Hepatocyte (in vitro differentiated cells): ENCODE measurements around the gene ABCF1. TPM values are rescaled to one million over a fixed set of nuclear protein-coding genes. Genes with fewer than 3 reads are reported as not detected.

Experiments
- DNase-seq: peaks from one replicate; pipeline ENCODE4 v3.0.0-alpha.2; 2016; ENCODE audit warnings: low spot score
- H2AFZ ChIP-seq: fragments of 200-600 bp; sonication (generic); 2 replicates; pipeline ENCODE4 v1.6.0; 2016; ENCODE audit warnings: antibody characterized with exemption, mild to moderate bottlenecking
- H3K27ac ChIP-seq: fragments of 200-600 bp; sonication (generic); 2 replicates; pipeline ENCODE4 v1.5.1; 2016; ENCODE audit warnings: mild to moderate bottlenecking
- H3K27me3 ChIP-seq: fragments of 200-600 bp; sonication (generic); 2 replicates; pipeline ENCODE4 v1.6.1; 2016
- H3K36me3 ChIP-seq: fragments of 200-600 bp; sonication (generic); replicated peaks from 2 replicates; pipeline ENCODE4 v1.5.1; 2016; ENCODE audit warnings: low read depth; ENCODE audit not compliant: insufficient read depth
- H3K4me1 ChIP-seq: fragments of 200-600 bp; sonication (generic); 2 replicates; pipeline ENCODE4 v1.5.1; 2016; ENCODE audit warnings: mild to moderate bottlenecking, moderate library complexity; ENCODE audit not compliant: insufficient read depth
- H3K4me2 ChIP-seq: fragments of 200-600 bp; sonication (generic); 2 replicates; pipeline ENCODE4 v1.6.0; 2016
- H3K4me3 ChIP-seq: fragments of 200-600 bp; sonication (generic); 2 replicates; pipeline ENCODE4 v1.5.1; 2016; ENCODE audit warnings: mild to moderate bottlenecking
- H3K79me2 ChIP-seq: fragments of 200-600 bp; sonication (generic); 2 replicates; pipeline ENCODE4 v1.6.0; 2017; ENCODE audit warnings: mild to moderate bottlenecking
- H3K9me2 ChIP-seq: fragments of 200-600 bp; sonication (generic); replicated peaks from 2 replicates; pipeline ENCODE4 v1.6.0; 2017; ENCODE audit warnings: mild to moderate bottlenecking; ENCODE audit not compliant: insufficient read depth
- H3K9me3 ChIP-seq: fragments of 200-600 bp; sonication (generic); 2 replicates; pipeline ENCODE4 v1.5.1; 2016; ENCODE audit warnings: low read depth, mild to moderate bottlenecking
- H4K20me1 ChIP-seq: fragments of 200-600 bp; sonication (generic); 2 replicates; pipeline ENCODE4 v1.6.0; 2016; ENCODE audit warnings: mild to moderate bottlenecking; ENCODE audit not compliant: insufficient read depth, poor library complexity, severe bottlenecking
- EZH2 ChIP-seq: fragments of 200-600 bp; sonication (generic); IDR thresholded peaks from 2 replicates; pipeline ENCODE4 v1.6.1; 2016; ENCODE audit warnings: antibody characterized with exemption, mild to moderate bottlenecking, borderline replicate concordance
- EZH2phosphoT487 ChIP-seq: fragments of 200-600 bp; sonication (generic); IDR thresholded peaks from one replicate; pipeline ENCODE4 v1.6.1; 2018; ENCODE audit warnings: antibody characterized with exemption, mild to moderate bottlenecking, low read depth, moderate library complexity; ENCODE audit not compliant: unreplicated experiment, severe bottlenecking
- WGBS: methylation state at CpG from one replicate; pipeline ENCODE4 v1.1.6; 2016; ENCODE audit warnings: low lambda C conversion rate; ENCODE audit errors: missing lambda C conversion rate; 5-methylcytosine and 5-hydroxymethylcytosine counted together
- polyA plus RNA-seq: library from polyadenylated mRNA; unstranded; fragments of >200 nt; fragmentation: Nextera tagmentation; extraction: Ambion mirVana; gene quantifications from 2 replicates; pipeline ENCODE4 v1.2.1, GENCODE V29; 2016
- total RNA-seq: library from RNA; depleted of rRNA; stranded (reverse); fragments of >200 nt; gene quantifications from 2 replicates; pipeline ENCODE4 v1.2.3, GENCODE V29; 2014
- TF ChIP-seq, protein P1 (sequence below): fragments of 200-600 bp; sonication (generic); IDR thresholded peaks from 2 replicates; pipeline ENCODE4 v1.5.1; 2016; ENCODE audit warnings: antibody characterized with exemption, mild to moderate bottlenecking; ENCODE audit not compliant: poor library complexity

ABCF1 gene
- total and polyA plus RNA-seq, 2 experiments from 2014 or later, result 36.5 to 62.0 TPM

- H3K9me3 ChIP-seq, result no peaks in the 10 kb centered on the region
- peaks cover 5% of the 10 kb centered on the region for H3K4me1 ChIP-seq
- H3K79me2 ChIP-seq, result peaks cover 27% of the 10 kb centered on the region
- H3K27me3 ChIP-seq, result no peaks in the 10 kb centered on the region
- no peak overlapping the region for H3K4me2 ChIP-seq
- DNase-seq, result no peak
- peaks cover 14% of the 10 kb centered on the region for H4K20me1 ChIP-seq
- H2AFZ ChIP-seq, result no peak overlapping the region
- H3K36me3 ChIP-seq, result no peaks in the 10 kb centered on the region
- H3K4me3 ChIP-seq, result no peak overlapping the region
- no peaks in the 10 kb centered on the region for H3K9me2 ChIP-seq
- 98% methylated on average over 14 of the region's 14 CpGs for WGBS
- TF ChIP-seq EZH2, result no peak
- TF ChIP-seq EZH2phosphoT487, result no peak
- no peak overlapping the region for H3K27ac ChIP-seq
Observed at GRCh38 chr6:30562470-30563425, 8.5 kb upstream of the ABCF1 start.

- 100% methylated on average over 1 of the region's 1 CpG for WGBS
- Histone ChIP-seq H3K27me3 (no peaks in the 10 kb centered on the region), H3K9me2 (no peaks in the 10 kb centered on the region), H2AFZ (no peak overlapping the region), H3K79me2 (peaks cover 13% of the 10 kb centered on the region), H3K27ac (no peak overlapping the region), H3K4me3 (no peak overlapping the region), H3K9me3 (no peaks in the 10 kb centered on the region), H3K36me3 (no peaks in the 10 kb centered on the region), H3K4me1 (no peaks in the 10 kb centered on the region), H3K4me2 (no peak overlapping the region), H4K20me1 (peaks cover 1% of the 10 kb centered on the region)
- TF ChIP-seq, protein P1, sequence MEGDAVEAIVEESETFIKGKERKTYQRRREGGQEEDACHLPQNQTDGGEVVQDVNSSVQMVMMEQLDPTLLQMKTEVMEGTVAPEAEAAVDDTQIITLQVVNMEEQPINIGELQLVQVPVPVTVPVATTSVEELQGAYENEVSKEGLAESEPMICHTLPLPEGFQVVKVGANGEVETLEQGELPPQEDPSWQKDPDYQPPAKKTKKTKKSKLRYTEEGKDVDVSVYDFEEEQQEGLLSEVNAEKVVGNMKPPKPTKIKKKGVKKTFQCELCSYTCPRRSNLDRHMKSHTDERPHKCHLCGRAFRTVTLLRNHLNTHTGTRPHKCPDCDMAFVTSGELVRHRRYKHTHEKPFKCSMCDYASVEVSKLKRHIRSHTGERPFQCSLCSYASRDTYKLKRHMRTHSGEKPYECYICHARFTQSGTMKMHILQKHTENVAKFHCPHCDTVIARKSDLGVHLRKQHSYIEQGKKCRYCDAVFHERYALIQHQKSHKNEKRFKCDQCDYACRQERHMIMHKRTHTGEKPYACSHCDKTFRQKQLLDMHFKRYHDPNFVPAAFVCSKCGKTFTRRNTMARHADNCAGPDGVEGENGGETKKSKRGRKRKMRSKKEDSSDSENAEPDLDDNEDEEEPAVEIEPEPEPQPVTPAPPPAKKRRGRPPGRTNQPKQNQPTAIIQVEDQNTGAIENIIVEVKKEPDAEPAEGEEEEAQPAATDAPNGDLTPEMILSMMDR, result no peak
- TF ChIP-seq EZH2 (no peak), EZH2phosphoT487 (no peak)
- no peak for DNase-seq
Observed at GRCh38 chr6:30564114-30564513, 7.1 kb upstream of the ABCF1 start.

DNA sequence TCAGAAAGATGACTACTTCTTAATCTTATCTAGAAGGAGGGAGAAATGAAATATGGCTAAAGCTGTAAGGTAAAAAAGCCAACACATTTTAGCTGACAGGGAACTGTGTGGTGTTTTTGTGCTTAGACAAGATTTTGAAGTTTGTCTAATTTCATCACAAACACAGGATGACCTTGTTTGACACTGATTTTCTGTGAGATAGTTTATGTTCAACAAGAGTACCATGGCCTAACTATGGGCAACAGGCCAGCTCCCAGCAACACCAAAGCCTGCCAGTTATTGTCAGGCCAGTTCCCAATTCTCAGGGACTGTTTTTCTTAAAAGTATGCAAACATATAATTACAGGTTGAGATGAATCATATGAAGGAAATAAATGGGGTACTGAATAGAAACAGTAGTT, 5.5 kb upstream of the ABCF1 start:
- peaks cover 2% of the 10 kb centered on the region for H3K79me2 ChIP-seq
- H3K4me2 ChIP-seq, result no peak overlapping the region

GRCh38 chr6:30568245-30568644, 3.0 kb upstream of the ABCF1 start:
- no peak for TF ChIP-seq EZH2
- TF ChIP-seq, protein P1, result no peak
- no peak for TF ChIP-seq EZH2phosphoT487
- no peaks in the 10 kb centered on the region for H3K27me3 ChIP-seq
- no peaks in the 10 kb centered on the region for H3K9me2 ChIP-seq
- H3K9me3 ChIP-seq, result no peaks in the 10 kb centered on the region
- peaks cover 17% of the 10 kb centered on the region for H3K4me1 ChIP-seq
- H3K4me2 ChIP-seq, result no peak overlapping the region
- no peak overlapping the region for H2AFZ ChIP-seq
- peaks cover 13% of the 10 kb centered on the region for H4K20me1 ChIP-seq
- H3K27ac ChIP-seq, result no peak overlapping the region
- no peaks in the 10 kb centered on the region for H3K36me3 ChIP-seq
- WGBS, result 76% methylated on average over 3 of the region's 3 CpGs
- H3K4me3 ChIP-seq, result no peak overlapping the region
- H3K79me2 ChIP-seq, result peaks cover 14% of the 10 kb centered on the region
- DNase-seq, result no peak

More for the DNA sequence above, 5.5 kb upstream of the ABCF1 start:
- Histone ChIP-seq H3K4me3 (no peak overlapping the region), H3K4me1 (peaks cover 6% of the 10 kb centered on the region), H2AFZ (no peak overlapping the region), H3K9me2 (no peaks in the 10 kb centered on the region), H4K20me1 (no peaks in the 10 kb centered on the region), H3K27ac (no peak overlapping the region), H3K27me3 (no peaks in the 10 kb centered on the region), H3K9me3 (no peaks in the 10 kb centered on the region), H3K36me3 (no peaks in the 10 kb centered on the region)
- TF ChIP-seq EZH2phosphoT487 (no peak), EZH2 (no peak)
- TF ChIP-seq, protein P1, result no peak
- no peak for DNase-seq
